Liver (tissue), 9 donors: ENCODE data around the gene NCKAP5L. TPM values are rescaled to one million over a fixed set of nuclear protein-coding genes. Genes with fewer than 3 reads are reported as not detected.
"Not testable (repeated sequence)": the region's sequence is repeated elsewhere in the genome, so short reads cannot be mapped to it uniquely, and the experiment has no call there.

ENCODE experiments used
- DNase-seq: peaks from one replicate; pipeline ENCODE4 v3.0.0-alpha.2; 2017; ENCODE audit warnings: low spot score
- H3K27ac ChIP-seq, 2 donors: one replicate each; pipeline ENCODE4 v1.7.0; 2013; ENCODE audit warnings: inconsistent platforms in 2 of 2, low read length in 2 of 2, control low read depth in 1 of 2, low read depth in 1 of 2, mild to moderate bottlenecking in 1 of 2
- H3K27me3 ChIP-seq, 4 donors: one replicate each; pipeline versions ENCODE4 v1.6.1 to v1.7.0; 2013; ENCODE audit warnings: low read length in 3 of 4, inconsistent platforms in 1 of 4, mild to moderate bottlenecking in 1 of 4, moderate library complexity in 1 of 4; ENCODE audit not compliant: control insufficient read depth in 4 of 4, insufficient read depth in 4 of 4
- H3K36me3 ChIP-seq, 4 donors: one replicate each; pipeline versions ENCODE4 v1.6.1 to v1.7.0; 2013; ENCODE audit warnings: low read length in 3 of 4, mild to moderate bottlenecking in 3 of 4, low read depth in 1 of 4, moderate library complexity in 1 of 4; ENCODE audit not compliant: control insufficient read depth in 4 of 4, insufficient read depth in 3 of 4
- H3K4me1 ChIP-seq, 4 donors: one replicate each; pipeline versions ENCODE4 v1.6.1 to v1.7.0; 2013; ENCODE audit warnings: low read length in 3 of 4, mild to moderate bottlenecking in 3 of 4, moderate library complexity in 1 of 4; ENCODE audit not compliant: control insufficient read depth in 4 of 4, insufficient read depth in 4 of 4
- H3K4me3 ChIP-seq, 3 donors: one replicate each; pipeline versions ENCODE4 v1.6.1 to v1.7.0; 2013; ENCODE audit warnings: low read length in 3 of 3, control low read depth in 1 of 3, low read depth in 1 of 3, mild to moderate bottlenecking in 1 of 3
- H3K9ac ChIP-seq, 2 donors: one replicate each; pipeline ENCODE4 v1.7.0; 2013; ENCODE audit warnings: low read length in 2 of 2, mild to moderate bottlenecking in 2 of 2, moderate library complexity in 2 of 2, control low read depth in 1 of 2, low read depth in 1 of 2
- H3K9me3 ChIP-seq, 4 donors: one replicate each; pipeline versions ENCODE4 v1.6.1 to v1.7.0; 2013; ENCODE audit warnings: low read length in 3 of 4; ENCODE audit not compliant: control insufficient read depth in 4 of 4
- FOXA1 ChIP-seq: IDR thresholded peaks from 2 replicates; pipeline ENCODE4 v1.6.1; 2016; ENCODE audit warnings: antibody characterized with exemption
- GABPA ChIP-seq, 2 donors: IDR thresholded peaks in 1 of 2; conservative IDR thresholded peaks in 1 of 2; 2 replicates each; pipeline ENCODE4 v1.6.1; 2016; ENCODE audit warnings: antibody characterized with exemption in 2 of 2, mild to moderate bottlenecking in 1 of 2, moderate library complexity in 1 of 2
- HNF4G ChIP-seq: IDR thresholded peaks from 2 replicates; pipeline ENCODE4 v1.6.1; 2016; ENCODE audit warnings: antibody characterized with exemption
- JUND ChIP-seq, 2 donors: IDR thresholded peaks; 2 replicates each; pipeline ENCODE4 v1.6.1; 2016; ENCODE audit warnings: antibody characterized with exemption in 2 of 2
- RAD21 ChIP-seq, 2 donors: IDR thresholded peaks; 2 replicates each; pipeline ENCODE4 v1.6.1; 2016; ENCODE audit warnings: antibody characterized with exemption in 2 of 2, mild to moderate bottlenecking in 2 of 2
- TAF1 ChIP-seq: conservative IDR thresholded peaks from 2 replicates; pipeline ENCODE4 v1.6.1; 2016; ENCODE audit warnings: antibody characterized with exemption, mild to moderate bottlenecking
- YY1 ChIP-seq: IDR thresholded peaks from 2 replicates; pipeline ENCODE4 v1.6.1; 2016; ENCODE audit warnings: antibody characterized with exemption, mild to moderate bottlenecking
- WGBS: extraction: QIAGEN DNeasy Blood & Tissue Kit; methylation state at CpG from one replicate; pipeline ENCODE4 v1.1.7; 2013; 5-methylcytosine and 5-hydroxymethylcytosine counted together
- polyA plus RNA-seq, 2 donors: library from polyadenylated mRNA; stranded (reverse) in 1 of 2; unstranded in 1 of 2; fragments of 200-250 nt in 1 of 2; fragments of >200 nt in 1 of 2; fragmentation: Nextera tagmentation in 1 of 2; extraction: Ambion mirVana in 1 of 2; gene quantifications; one replicate each; pipeline versions ENCODE4 v1.2.1 to v1.2.3, GENCODE V29; 2013 to 2015
- total RNA-seq, 2 donors: library from RNA; depleted of rRNA; stranded (reverse); fragments of >200 nt; gene quantifications; one replicate each; pipeline ENCODE4 v1.2.3, GENCODE V29; 2014
- TF ChIP-seq, protein P1 (sequence below): IDR thresholded peaks from 2 replicates; pipeline ENCODE4 v1.6.1; 2016; ENCODE audit warnings: antibody characterized with exemption
- TF ChIP-seq, protein P2 (sequence below): IDR thresholded peaks from 2 replicates; pipeline ENCODE4 v1.6.1; 2016; ENCODE audit warnings: antibody characterized with exemption, mild to moderate bottlenecking
- TF ChIP-seq, protein P3 (sequence below): fragments of 150-350 bp; IDR thresholded peaks from 2 replicates; pipeline ENCODE4 v1.5.1; 2017; ENCODE audit warnings: improper control_type of control experiment, low read depth, low read length; ENCODE audit not compliant: missing input control
- donor health status: healthy.
- donor health status: healthy.
- donor health status: healthy.
- donor health status: healthy.
- donor health status: healthy.

The NCKAP5L gene
- total and polyA plus RNA-seq, 4 donors: 2.9 to 6.8 (median 4.2) TPM

DNA sequence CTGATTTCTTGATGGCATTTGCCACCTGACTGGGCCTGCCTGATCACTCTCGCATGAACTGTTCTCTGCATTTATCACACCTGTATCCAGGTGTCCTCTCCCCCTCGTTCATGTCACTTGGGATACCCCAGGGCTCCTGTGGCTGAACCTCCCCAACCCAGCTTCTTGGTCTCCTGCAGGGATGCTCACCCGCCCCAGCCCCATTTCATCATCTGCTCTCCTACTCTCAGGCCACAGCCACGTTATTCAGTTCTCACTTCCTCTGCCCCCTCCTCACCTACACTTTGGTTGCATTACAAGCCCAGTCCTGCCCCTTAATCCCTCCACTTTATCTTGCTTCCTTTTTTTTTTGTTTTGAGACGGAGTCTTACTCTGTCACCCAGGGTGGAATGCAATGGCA, 51.4 kb downstream of the NCKAP5L start:
- 81% methylated on average over 5 of the region's 5 CpGs for WGBS
- H3K36me3 ChIP-seq: no peaks in the 10 kb centered on the region
- no peak overlapping the region for H3K27ac ChIP-seq
- no peaks in the 10 kb centered on the region for H3K9me3 ChIP-seq
- H3K27me3 ChIP-seq: no peaks in the 10 kb centered on the region
- H3K4me1 ChIP-seq: peaks cover 0 to 4% (median 2%) of the 10 kb centered on the region in 4 donors
- no peak for DNase-seq
- no peak for TF ChIP-seq RAD21 (IDR thresholded peaks at IDR 0.05)
- TF ChIP-seq, protein P1, sequence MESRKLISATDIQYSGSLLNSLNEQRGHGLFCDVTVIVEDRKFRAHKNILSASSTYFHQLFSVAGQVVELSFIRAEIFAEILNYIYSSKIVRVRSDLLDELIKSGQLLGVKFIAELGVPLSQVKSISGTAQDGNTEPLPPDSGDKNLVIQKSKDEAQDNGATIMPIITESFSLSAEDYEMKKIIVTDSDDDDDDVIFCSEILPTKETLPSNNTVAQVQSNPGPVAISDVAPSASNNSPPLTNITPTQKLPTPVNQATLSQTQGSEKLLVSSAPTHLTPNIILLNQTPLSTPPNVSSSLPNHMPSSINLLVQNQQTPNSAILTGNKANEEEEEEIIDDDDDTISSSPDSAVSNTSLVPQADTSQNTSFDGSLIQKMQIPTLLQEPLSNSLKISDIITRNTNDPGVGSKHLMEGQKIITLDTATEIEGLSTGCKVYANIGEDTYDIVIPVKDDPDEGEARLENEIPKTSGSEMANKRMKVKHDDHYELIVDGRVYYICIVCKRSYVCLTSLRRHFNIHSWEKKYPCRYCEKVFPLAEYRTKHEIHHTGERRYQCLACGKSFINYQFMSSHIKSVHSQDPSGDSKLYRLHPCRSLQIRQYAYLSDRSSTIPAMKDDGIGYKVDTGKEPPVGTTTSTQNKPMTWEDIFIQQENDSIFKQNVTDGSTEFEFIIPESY: no peak
- no peak for TF ChIP-seq TAF1
- no peak for TF ChIP-seq GABPA (IDR thresholded peaks at IDR 0.05 in 1 of 2, conservative IDR thresholded peaks at IDR 0.05 in 1 of 2)
- TF ChIP-seq FOXA1: no peak
- TF ChIP-seq YY1: no peak
- TF ChIP-seq, protein P2, sequence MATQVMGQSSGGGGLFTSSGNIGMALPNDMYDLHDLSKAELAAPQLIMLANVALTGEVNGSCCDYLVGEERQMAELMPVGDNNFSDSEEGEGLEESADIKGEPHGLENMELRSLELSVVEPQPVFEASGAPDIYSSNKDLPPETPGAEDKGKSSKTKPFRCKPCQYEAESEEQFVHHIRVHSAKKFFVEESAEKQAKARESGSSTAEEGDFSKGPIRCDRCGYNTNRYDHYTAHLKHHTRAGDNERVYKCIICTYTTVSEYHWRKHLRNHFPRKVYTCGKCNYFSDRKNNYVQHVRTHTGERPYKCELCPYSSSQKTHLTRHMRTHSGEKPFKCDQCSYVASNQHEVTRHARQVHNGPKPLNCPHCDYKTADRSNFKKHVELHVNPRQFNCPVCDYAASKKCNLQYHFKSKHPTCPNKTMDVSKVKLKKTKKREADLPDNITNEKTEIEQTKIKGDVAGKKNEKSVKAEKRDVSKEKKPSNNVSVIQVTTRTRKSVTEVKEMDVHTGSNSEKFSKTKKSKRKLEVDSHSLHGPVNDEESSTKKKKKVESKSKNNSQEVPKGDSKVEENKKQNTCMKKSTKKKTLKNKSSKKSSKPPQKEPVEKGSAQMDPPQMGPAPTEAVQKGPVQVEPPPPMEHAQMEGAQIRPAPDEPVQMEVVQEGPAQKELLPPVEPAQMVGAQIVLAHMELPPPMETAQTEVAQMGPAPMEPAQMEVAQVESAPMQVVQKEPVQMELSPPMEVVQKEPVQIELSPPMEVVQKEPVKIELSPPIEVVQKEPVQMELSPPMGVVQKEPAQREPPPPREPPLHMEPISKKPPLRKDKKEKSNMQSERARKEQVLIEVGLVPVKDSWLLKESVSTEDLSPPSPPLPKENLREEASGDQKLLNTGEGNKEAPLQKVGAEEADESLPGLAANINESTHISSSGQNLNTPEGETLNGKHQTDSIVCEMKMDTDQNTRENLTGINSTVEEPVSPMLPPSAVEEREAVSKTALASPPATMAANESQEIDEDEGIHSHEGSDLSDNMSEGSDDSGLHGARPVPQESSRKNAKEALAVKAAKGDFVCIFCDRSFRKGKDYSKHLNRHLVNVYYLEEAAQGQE: no peak
- H3K9ac ChIP-seq: no peak overlapping the region
- no peak overlapping the region for H3K4me3 ChIP-seq

DNA sequence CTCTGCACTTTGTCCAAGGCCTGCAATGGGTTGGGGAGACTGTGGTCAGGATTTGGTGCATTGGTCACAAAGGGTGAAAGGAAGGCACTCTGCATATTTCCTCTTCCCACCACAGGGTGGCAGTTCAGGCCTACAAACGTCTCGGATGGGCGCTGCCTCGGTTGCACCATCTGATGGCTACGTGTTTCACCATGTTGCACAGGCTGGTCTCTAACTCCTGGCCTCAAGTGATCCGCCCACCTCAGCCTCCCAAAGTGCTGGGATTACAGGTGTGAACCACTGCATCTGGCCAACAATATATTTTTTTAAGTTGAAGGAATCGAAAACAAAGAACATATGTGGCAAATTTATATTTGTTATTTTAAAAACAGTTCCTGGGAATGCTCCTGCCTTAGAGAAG, 51.8 kb downstream of the NCKAP5L start:
- H3K36me3 ChIP-seq: no peaks in the 10 kb centered on the region
- H3K4me1 ChIP-seq: peaks cover 0 to 4% (median 2%) of the 10 kb centered on the region in 4 donors
- no peak for TF ChIP-seq HNF4G
- TF ChIP-seq JUND (IDR thresholded peaks at IDR 0.05): no peak
- peak; percentile 94 to 95 for TF ChIP-seq RAD21 (IDR thresholded peaks at IDR 0.05)
- no peak for TF ChIP-seq YY1
- TF ChIP-seq FOXA1: no peak
- TF ChIP-seq, protein P3, sequence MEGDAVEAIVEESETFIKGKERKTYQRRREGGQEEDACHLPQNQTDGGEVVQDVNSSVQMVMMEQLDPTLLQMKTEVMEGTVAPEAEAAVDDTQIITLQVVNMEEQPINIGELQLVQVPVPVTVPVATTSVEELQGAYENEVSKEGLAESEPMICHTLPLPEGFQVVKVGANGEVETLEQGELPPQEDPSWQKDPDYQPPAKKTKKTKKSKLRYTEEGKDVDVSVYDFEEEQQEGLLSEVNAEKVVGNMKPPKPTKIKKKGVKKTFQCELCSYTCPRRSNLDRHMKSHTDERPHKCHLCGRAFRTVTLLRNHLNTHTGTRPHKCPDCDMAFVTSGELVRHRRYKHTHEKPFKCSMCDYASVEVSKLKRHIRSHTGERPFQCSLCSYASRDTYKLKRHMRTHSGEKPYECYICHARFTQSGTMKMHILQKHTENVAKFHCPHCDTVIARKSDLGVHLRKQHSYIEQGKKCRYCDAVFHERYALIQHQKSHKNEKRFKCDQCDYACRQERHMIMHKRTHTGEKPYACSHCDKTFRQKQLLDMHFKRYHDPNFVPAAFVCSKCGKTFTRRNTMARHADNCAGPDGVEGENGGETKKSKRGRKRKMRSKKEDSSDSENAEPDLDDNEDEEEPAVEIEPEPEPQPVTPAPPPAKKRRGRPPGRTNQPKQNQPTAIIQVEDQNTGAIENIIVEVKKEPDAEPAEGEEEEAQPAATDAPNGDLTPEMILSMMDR: peak; percentile 80
- TF ChIP-seq, protein P1: no peak
- H3K9ac ChIP-seq: no peak overlapping the region
- no peak overlapping the region for H3K4me3 ChIP-seq
- H3K9me3 ChIP-seq: no peaks in the 10 kb centered on the region
- 16% methylated on average over 7 of the region's 7 CpGs for WGBS
- H3K27me3 ChIP-seq: no peaks in the 10 kb centered on the region
- H3K27ac ChIP-seq: no peak overlapping the region
- DNase-seq: peak; percentile 46

DNA sequence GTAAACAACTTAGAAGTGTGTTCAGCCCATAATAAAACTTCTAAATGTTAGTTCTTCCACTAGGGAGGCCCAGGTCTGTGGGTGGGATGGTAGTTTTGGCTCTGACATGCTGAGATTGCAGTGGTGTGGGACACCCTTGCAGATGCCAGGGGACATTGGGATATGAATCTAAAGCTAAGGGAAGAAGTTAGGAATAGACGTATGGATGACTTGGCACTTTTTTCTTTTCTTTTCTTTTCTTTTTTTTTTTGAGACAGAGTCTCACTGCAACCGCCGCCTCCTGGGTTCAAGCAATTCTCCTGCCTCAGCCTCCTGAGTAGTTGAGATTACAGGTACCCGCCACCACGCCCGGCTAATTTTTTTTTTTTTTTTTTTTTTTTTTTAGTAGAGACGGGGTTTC, 55.1 kb downstream of the NCKAP5L start:
- H3K27ac ChIP-seq, H3K9me3 ChIP-seq, H3K4me1 ChIP-seq, DNase-seq, H3K9ac ChIP-seq, H3K36me3 ChIP-seq, H3K27me3 ChIP-seq, H3K4me3 ChIP-seq: not testable (repeated sequence)
- WGBS: 91% methylated on average over 6 of the region's 7 CpGs
